ENCODE results near the gene ZNF205.
"Not testable (repeated sequence)": the region's sequence is repeated elsewhere in the genome, so short reads cannot be mapped to it uniquely, and the experiment has no call there.

ZNF205 gene

GRCh38 chr16:3165111-3165822, 52.9 kb downstream of the ZNF205 start:
- no peak for DNase-seq

GRCh38 chr16:3166505-3166886, 54.1 kb downstream of the ZNF205 start:
- no peak for DNase-seq

- not testable (repeated sequence) for DNase-seq
These were observed 56.3 kb downstream of the ZNF205 start for GRCh38 chr16:3168729-3169128.

Measured in hypothalamus (tissue), 51 donors.